Fibroblast of lung (primary cell): ENCODE data around the gene MS4A1. TPM values are rescaled to one million over a fixed set of nuclear protein-coding genes. Genes with fewer than 3 reads are reported as not detected.
"Not testable (repeated sequence)": the region's sequence is repeated elsewhere in the genome, so short reads cannot be mapped to it uniquely, and the experiment has no call there.

Experiments used
- DNase-seq, 2 donors: peaks; one replicate each; pipeline versions ENCODE4 v3.0.0 to v3.0.0-alpha.2; 2010; ENCODE audit warnings: low read depth in 2 of 2
- H2AFZ ChIP-seq: 2 replicates; pipeline ENCODE4 v1.5.1; 2012; ENCODE audit warnings: low read length, control low read depth, inconsistent platforms
- H3K27ac ChIP-seq: 2 replicates; pipeline ENCODE4 v1.5.1; 2011; ENCODE audit warnings: low read length, control low read depth; ENCODE audit not compliant: insufficient read depth
- H3K27me3 ChIP-seq: 2 replicates; pipeline ENCODE4 v1.5.1; 2011; ENCODE audit warnings: mild to moderate bottlenecking, low read length; ENCODE audit not compliant: control insufficient read depth, insufficient read depth
- H3K36me3 ChIP-seq: 2 replicates; pipeline ENCODE4 v1.5.1; 2011; ENCODE audit warnings: low read length; ENCODE audit not compliant: control insufficient read depth, insufficient read depth
- H3K4me1 ChIP-seq: 2 replicates; pipeline ENCODE4 v1.5.1; 2011; ENCODE audit warnings: low read length; ENCODE audit not compliant: control insufficient read depth, insufficient read depth; ENCODE audit errors: extremely low read depth
- H3K4me2 ChIP-seq: 2 replicates; pipeline ENCODE4 v1.5.1; 2011; ENCODE audit warnings: low read length, control low read depth; ENCODE audit not compliant: insufficient read depth; ENCODE audit errors: extremely low read depth
- H3K4me3 ChIP-seq, 4 experiments: fragments of 200-600 bp in 1 of 4; sonication (generic) in 1 of 4; replicated peaks in 1 of 4; 2 replicates each; pipeline ENCODE4 v1.5.1; 2011 to 2016; ENCODE audit warnings: low read length in 4 of 4, low read depth in 3 of 4, mild to moderate bottlenecking in 3 of 4, control low read depth in 2 of 4, inconsistent platforms in 1 of 4, mixed read lengths in 1 of 4; ENCODE audit not compliant: insufficient read depth in 1 of 4; ENCODE audit errors: control extremely low read depth in 1 of 4
- H3K79me2 ChIP-seq: 2 replicates; pipeline ENCODE4 v1.5.1; 2012; ENCODE audit warnings: mild to moderate bottlenecking, low read length, inconsistent platforms; ENCODE audit not compliant: control insufficient read depth, insufficient read depth
- H3K9ac ChIP-seq: 2 replicates; pipeline ENCODE4 v1.5.1; 2011; ENCODE audit warnings: mild to moderate bottlenecking, low read length, control low read depth; ENCODE audit not compliant: insufficient read depth
- H3K9me3 ChIP-seq: 2 replicates; pipeline ENCODE4 v1.5.1; 2012; ENCODE audit warnings: low read depth, low read length; ENCODE audit not compliant: control insufficient read depth, insufficient read depth
- H4K20me1 ChIP-seq: 2 replicates; pipeline ENCODE4 v1.5.1; 2011; ENCODE audit warnings: low read length; ENCODE audit not compliant: control insufficient read depth, insufficient read depth; ENCODE audit errors: extremely low read depth
- CTCF ChIP-seq, 2 donors: IDR thresholded peaks in 1 of 2; conservative IDR thresholded peaks in 1 of 2; 1 replicate in 1 of 2; 2 replicates in 1 of 2; pipeline ENCODE4 v1.5.1; 2011 to 2012; ENCODE audit warnings: low read length in 2 of 2, control low read depth in 1 of 2, inconsistent platforms in 1 of 2, low read depth in 1 of 2, mild to moderate bottlenecking in 1 of 2
- EZH2 ChIP-seq: IDR thresholded peaks from 2 replicates; pipeline ENCODE4 v1.5.1; 2012; ENCODE audit warnings: low read length, control low read depth, mild to moderate bottlenecking; ENCODE audit errors: missing control alignments
- polyA plus RNA-seq, 2 donors: library from polyadenylated mRNA; depleted of rRNA in 1 of 2; stranded (reverse) in 1 of 2; unstranded in 1 of 2; fragments of >200 nt; gene quantifications; 2 replicates each; pipeline ENCODE4 v1.2.1, GENCODE V29; 2011 to 2012; ENCODE audit warnings: missing spikeins in 1 of 2
- total RNA-seq: library from RNA; depleted of rRNA; stranded (reverse); fragments of >200 nt; gene quantifications from 2 replicates; pipeline ENCODE4 v1.2.1, GENCODE V29; 2014

The MS4A1 gene
- total and polyA plus RNA-seq, 2 donors (not counting 1 experiment from before 2014, with no cell fraction given): not detected

- Histone ChIP-seq H3K27me3 (no peaks in the 10 kb centered on the region), H3K9ac (no peak overlapping the region), H3K9me3 (no peaks in the 10 kb centered on the region), H3K27ac (no peak overlapping the region), H3K4me2 (no peak overlapping the region), H2AFZ (no peak overlapping the region), H3K79me2 (no peaks in the 10 kb centered on the region), H3K36me3 (no peaks in the 10 kb centered on the region), H4K20me1 (no peaks in the 10 kb centered on the region), H3K4me3 (no peak overlapping the region), H3K4me1 (no peaks in the 10 kb centered on the region)
- TF ChIP-seq CTCF (conservative IDR thresholded peaks at IDR 0.05 in 1 of 2, IDR thresholded peaks at IDR 0.05 in 1 of 2; ENCODE audit: low read depth in 1 of 2, low read length in 2 of 2) (no peak), EZH2 (no peak)
- no peak for DNase-seq
Measured at GRCh38 chr11:60433401-60433800, 22.2 kb upstream of the MS4A1 start.

- H3K27ac ChIP-seq: no peak overlapping the region
- no peaks in the 10 kb centered on the region for H4K20me1 ChIP-seq
- H3K4me3 ChIP-seq: no peak overlapping the region
- DNase-seq: no peak
- H3K4me2 ChIP-seq: no peak overlapping the region
- no peaks in the 10 kb centered on the region for H3K27me3 ChIP-seq
- TF ChIP-seq EZH2 (no peak), CTCF (conservative IDR thresholded peaks at IDR 0.05 in 1 of 2, IDR thresholded peaks at IDR 0.05 in 1 of 2; ENCODE audit: low read depth in 1 of 2, low read length in 2 of 2) (no peak)
- no peaks in the 10 kb centered on the region for H3K9me3 ChIP-seq
- no peak overlapping the region for H2AFZ ChIP-seq
- H3K4me1 ChIP-seq: no peaks in the 10 kb centered on the region
- H3K36me3 ChIP-seq: no peaks in the 10 kb centered on the region
- no peak overlapping the region for H3K9ac ChIP-seq
- no peaks in the 10 kb centered on the region for H3K79me2 ChIP-seq
Measured at GRCh38 chr11:60447070-60447469, 8.6 kb upstream of the MS4A1 start.

GRCh38 chr11:60447846-60448245 is 7.8 kb upstream of the MS4A1 start:
- Histone ChIP-seq H3K79me2 (no peaks in the 10 kb centered on the region), H3K9ac (no peak overlapping the region), H3K9me3 (no peaks in the 10 kb centered on the region), H3K36me3 (no peaks in the 10 kb centered on the region), H2AFZ (no peak overlapping the region), H3K4me3 (no peak overlapping the region), H4K20me1 (no peaks in the 10 kb centered on the region), H3K27me3 (no peaks in the 10 kb centered on the region), H3K4me1 (no peaks in the 10 kb centered on the region), H3K4me2 (no peak overlapping the region), H3K27ac (no peak overlapping the region)
- DNase-seq: no peak
- TF ChIP-seq EZH2 (no peak), CTCF (conservative IDR thresholded peaks at IDR 0.05 in 1 of 2, IDR thresholded peaks at IDR 0.05 in 1 of 2; ENCODE audit: low read depth in 1 of 2, low read length in 2 of 2) (no peak)

- H3K27me3 ChIP-seq, H3K4me2 ChIP-seq, H3K79me2 ChIP-seq, H3K9ac ChIP-seq, H3K9me3 ChIP-seq, DNase-seq, H2AFZ ChIP-seq, H3K4me1 ChIP-seq, H4K20me1 ChIP-seq, H3K27ac ChIP-seq, H3K4me3 ChIP-seq, H3K36me3 ChIP-seq: not testable (repeated sequence)
Measured at GRCh38 chr11:60451185-60451584, 4.5 kb upstream of the MS4A1 start.
